Natural killer cell (primary cell): ENCODE results near the gene TRAF7. TPM values are rescaled to one million over a fixed set of nuclear protein-coding genes. Genes with fewer than 3 reads are reported as not detected.

ENCODE experiments used
- ATAC-seq, 3 donors: fragments of 150-1000 bp in 2 of 3; fragments of 200-7000 bp in 1 of 3; cut with Tn5 transposase; 1 replicate in 1 of 3; 2 replicates in 2 of 3; pipeline ENCODE4 v1.10.0; 2021; ENCODE audit warnings: mild to moderate bottlenecking in 2 of 3, moderate library complexity in 2 of 3
- DNase-seq, 2 donors: peaks; one replicate each; pipeline versions ENCODE4 v3.0.0 to v3.0.0-alpha.2; 2013 to 2021; ENCODE audit warnings: mixed read lengths in 1 of 2
- H3K27ac ChIP-seq: one replicate; pipeline ENCODE4 v1.5.1; 2013; ENCODE audit warnings: mild to moderate bottlenecking, low read length
- H3K27me3 ChIP-seq: one replicate; pipeline ENCODE4 v1.6.1; 2013; ENCODE audit warnings: low read length; ENCODE audit not compliant: control insufficient read depth, insufficient read depth
- H3K36me3 ChIP-seq: one replicate; pipeline ENCODE4 v1.6.1; 2013; ENCODE audit warnings: low read length; ENCODE audit not compliant: control insufficient read depth, insufficient read depth
- H3K4me1 ChIP-seq: one replicate; pipeline ENCODE4 v1.6.1; 2013; ENCODE audit warnings: low read length; ENCODE audit not compliant: control insufficient read depth, insufficient read depth
- H3K4me3 ChIP-seq: one replicate; pipeline ENCODE4 v1.5.1; 2013; ENCODE audit warnings: low read length
- H3K9me3 ChIP-seq: one replicate; pipeline ENCODE4 v1.6.1; 2013; ENCODE audit warnings: low read length; ENCODE audit not compliant: control insufficient read depth, insufficient read depth
- H3K27ac Mint-ChIP-seq, 2 donors: one replicate each; pipeline ENCODE4 v1.8.0; 2022; ENCODE audit warnings: mild to moderate bottlenecking in 2 of 2, mixed read lengths in 2 of 2, moderate library complexity in 1 of 2
- H3K27me3 Mint-ChIP-seq, 2 donors: one replicate each; pipeline ENCODE4 v1.8.0; 2022; ENCODE audit warnings: low read depth in 2 of 2, mixed read lengths in 2 of 2
- H3K36me3 Mint-ChIP-seq: one replicate; pipeline ENCODE4 v1.8.0; 2022; ENCODE audit warnings: mixed read lengths
- H3K4me1 Mint-ChIP-seq, 2 donors: one replicate each; pipeline ENCODE4 v1.8.0; 2022; ENCODE audit warnings: mixed read lengths in 2 of 2
- H3K4me3 Mint-ChIP-seq: one replicate; pipeline ENCODE4 v1.8.0; 2022; ENCODE audit warnings: mild to moderate bottlenecking, moderate library complexity, mixed read lengths
- H3K9me3 Mint-ChIP-seq, 2 donors: one replicate each; pipeline ENCODE4 v1.8.0; 2022; ENCODE audit warnings: mixed read lengths in 2 of 2
- CTCF ChIP-seq: fragments of 200-600 bp; IDR thresholded peaks from one replicate; pipeline ENCODE4 v1.8.0; 2022; ENCODE audit warnings: antibody characterized with exemption
- WGBS: methylation state at CpG from one replicate; pipeline ENCODE4 v1.1.7; 2013; ENCODE audit warnings: missing lambda C conversion rate; ENCODE audit not compliant: insufficient coverage; 5-methylcytosine and 5-hydroxymethylcytosine counted together
- intact Hi-C: fragments of 100-400 bp; cut with micrococcal nuclease; formaldehyde crosslinking; loops from one replicate; pipeline ENCODE4 v1.14.2; 2022
- total RNA-seq, 4 donors: library from RNA; stranded (reverse); fragments of 120-200 nt in 1 of 4; gene quantifications; one replicate each; pipeline versions ENCODE4 v1.2.3 to v1.2.4, GENCODE V29; 2013 to 2022

Gene TRAF7
- total RNA-seq, 3 donors from 2014 or later (not counting 1 experiment from before 2014, with no cell fraction given): 29.3 to 39.1 (median 37.3) TPM

- Mint-ChIP-seq H3K36me3 (no peaks in the 10 kb centered on the region), H3K9me3 (no peaks in the 10 kb centered on the region), H3K4me1 (peaks cover 0 to 6% of the 10 kb centered on the region in 2 donors), H3K4me3 (no peak overlapping the region), H3K27me3 (no peaks in the 10 kb centered on the region), H3K27ac (no peak overlapping the region)
- peaks cover 25% of the 10 kb centered on the region for H3K36me3 ChIP-seq
- H3K27ac ChIP-seq: no peak overlapping the region
- DNase-seq (no peak), ATAC-seq (no peak)
- TF ChIP-seq CTCF: no peak
- intact Hi-C loops: no loop called here
- H3K27me3 ChIP-seq: no peaks in the 10 kb centered on the region
- WGBS: 97% methylated on average over 31 of the region's 31 CpGs
- no peak overlapping the region for H3K4me3 ChIP-seq
- H3K4me1 ChIP-seq: no peaks in the 10 kb centered on the region
- H3K9me3 ChIP-seq: no peaks in the 10 kb centered on the region
Measured at GRCh38 chr16:2179576-2179975, 24.0 kb downstream of the TRAF7 start.

- Mint-ChIP-seq H3K27me3 (no peaks in the 10 kb centered on the region), H3K27ac (no peak overlapping the region), H3K9me3 (no peaks in the 10 kb centered on the region), H3K4me1 (peaks cover 0 to 6% of the 10 kb centered on the region in 2 donors), H3K36me3 (no peaks in the 10 kb centered on the region), H3K4me3 (no peak overlapping the region)
- intact Hi-C loops: no loop called here
- no peak overlapping the region for H3K4me3 ChIP-seq
- DNase-seq (no peak), ATAC-seq (no peak)
- no peaks in the 10 kb centered on the region for H3K9me3 ChIP-seq
- H3K27me3 ChIP-seq: no peaks in the 10 kb centered on the region
- peaks cover 17% of the 10 kb centered on the region for H3K36me3 ChIP-seq
- WGBS: 95% methylated on average over 43 of the region's 43 CpGs
- no peak overlapping the region for H3K27ac ChIP-seq
- H3K4me1 ChIP-seq: no peaks in the 10 kb centered on the region
- TF ChIP-seq CTCF: no peak
Measured at GRCh38 chr16:2180461-2180860, 24.9 kb downstream of the TRAF7 start.

- H3K27ac Mint-ChIP-seq: no peak overlapping the region
- H3K36me3 ChIP-seq: peaks cover 9% of the 10 kb centered on the region
- no peaks in the 10 kb centered on the region for H3K27me3 ChIP-seq
- no peaks in the 10 kb centered on the region for H3K9me3 Mint-ChIP-seq
- no peak overlapping the region for H3K27ac ChIP-seq
- no peaks in the 10 kb centered on the region for H3K9me3 ChIP-seq
- WGBS: 91% methylated on average over 46 of the region's 46 CpGs
- intact Hi-C loops: no loop called here
- no peak for DNase-seq
- H3K4me1 ChIP-seq: no peaks in the 10 kb centered on the region
- H3K4me3 Mint-ChIP-seq: no peak overlapping the region
- H3K4me3 ChIP-seq: no peak overlapping the region
- no peak for ATAC-seq
- no peaks in the 10 kb centered on the region for H3K36me3 Mint-ChIP-seq
- TF ChIP-seq CTCF: no peak
- H3K27me3 Mint-ChIP-seq: no peaks in the 10 kb centered on the region
- peaks cover 0 to 6% of the 10 kb centered on the region in 2 donors for H3K4me1 Mint-ChIP-seq
Measured at GRCh38 chr16:2180962-2181923, 25.7 kb downstream of the TRAF7 start.
